ENCODE results near the gene AATK.
A peak's percentile ranks its signal among the peaks of the same experiment; 100 is the strongest.

The AATK gene

DNA sequence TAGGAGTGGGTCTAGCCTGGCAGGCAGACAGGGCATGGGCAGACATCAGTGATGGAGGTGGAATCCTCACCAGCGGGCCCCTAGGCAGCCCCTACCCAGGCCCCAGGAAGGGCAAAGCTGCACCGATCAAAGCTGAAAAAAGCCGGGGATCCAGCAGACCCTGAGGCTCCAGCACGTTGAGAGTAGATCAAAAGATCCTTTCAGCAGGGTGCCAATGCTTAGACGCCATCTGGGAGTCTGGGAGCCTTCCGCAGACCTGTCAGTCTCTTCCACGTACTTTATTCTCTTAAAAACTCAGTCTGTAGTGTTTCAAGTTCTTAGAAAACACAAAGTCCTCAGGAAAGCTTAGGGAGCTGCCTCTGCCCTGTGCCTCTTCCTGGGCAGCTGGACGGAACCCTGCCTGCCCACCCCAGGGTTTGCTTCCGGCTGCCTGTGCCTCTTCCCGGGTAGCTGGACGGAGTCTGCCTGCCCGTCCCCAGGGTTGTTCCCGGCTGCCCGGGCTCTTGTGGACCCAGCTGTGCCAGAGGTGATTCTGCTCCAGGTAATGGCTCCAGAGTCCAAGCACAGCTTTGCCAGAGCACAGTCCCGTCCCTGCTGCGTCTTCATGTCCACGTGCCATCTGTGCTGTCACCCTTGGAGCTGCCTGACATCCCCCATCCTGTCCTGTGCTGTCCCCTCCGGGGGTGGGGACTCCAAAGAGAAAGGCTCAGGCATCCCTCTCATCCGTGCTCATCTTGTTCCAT is 51.5 kb downstream of the AATK start:
- FAIRE-seq, result no peak
- DNase-seq (ENCODE audit: low spot score), result no peak

DNA sequence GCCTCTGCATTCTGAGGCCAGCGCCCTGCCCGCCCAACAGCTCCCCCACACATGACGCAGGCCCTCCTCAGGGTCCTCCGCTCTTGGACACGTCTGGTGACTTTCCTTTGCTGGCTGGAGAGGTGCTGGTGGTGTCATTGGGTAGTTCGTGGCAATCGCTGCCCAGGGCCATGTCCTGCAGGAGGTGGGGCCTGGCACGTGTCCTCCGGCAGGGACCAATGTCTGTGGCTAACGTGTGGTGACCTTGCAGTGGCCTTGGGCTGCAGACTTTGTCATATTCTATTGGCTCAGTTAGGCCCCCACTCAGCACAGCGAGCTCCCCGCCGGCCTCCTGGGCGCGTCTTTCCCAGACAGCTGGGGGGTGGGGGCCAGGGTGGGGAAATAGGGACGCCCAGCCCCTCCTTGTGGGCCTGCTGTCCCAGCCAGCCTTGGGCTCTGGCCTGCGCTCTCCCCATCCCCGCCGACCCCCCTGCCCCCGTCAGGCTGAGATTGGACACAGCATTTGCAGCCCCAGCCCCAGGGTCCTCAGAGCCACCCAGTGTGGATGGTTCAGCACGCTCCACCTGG is 52.8 kb downstream of the AATK start:
- DNase-seq (ENCODE audit: low spot score) (no peak), FAIRE-seq (no peak)

DNA sequence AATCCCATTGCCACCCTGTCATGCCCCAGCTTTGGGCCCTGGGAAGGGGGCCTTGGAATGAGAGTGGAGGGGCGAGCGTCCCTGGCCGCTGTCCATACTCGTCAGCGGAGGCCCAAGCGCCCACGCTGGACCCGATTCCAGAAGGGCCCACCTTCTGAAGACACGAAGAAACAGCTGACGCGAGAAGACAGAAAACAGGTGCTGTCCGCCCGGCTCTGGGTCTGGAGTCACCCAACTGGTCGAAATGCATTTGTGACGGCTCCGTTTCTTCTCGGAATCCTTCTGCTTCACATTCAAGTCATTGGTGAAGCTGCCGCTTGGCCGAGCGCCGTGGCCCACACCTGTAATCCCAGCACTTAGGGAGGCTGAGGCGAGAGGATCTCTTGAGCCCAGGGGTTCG is 53.6 kb downstream of the AATK start:
- DNase-seq (ENCODE audit: low spot score), result no peak
- no peak for FAIRE-seq

DNA sequence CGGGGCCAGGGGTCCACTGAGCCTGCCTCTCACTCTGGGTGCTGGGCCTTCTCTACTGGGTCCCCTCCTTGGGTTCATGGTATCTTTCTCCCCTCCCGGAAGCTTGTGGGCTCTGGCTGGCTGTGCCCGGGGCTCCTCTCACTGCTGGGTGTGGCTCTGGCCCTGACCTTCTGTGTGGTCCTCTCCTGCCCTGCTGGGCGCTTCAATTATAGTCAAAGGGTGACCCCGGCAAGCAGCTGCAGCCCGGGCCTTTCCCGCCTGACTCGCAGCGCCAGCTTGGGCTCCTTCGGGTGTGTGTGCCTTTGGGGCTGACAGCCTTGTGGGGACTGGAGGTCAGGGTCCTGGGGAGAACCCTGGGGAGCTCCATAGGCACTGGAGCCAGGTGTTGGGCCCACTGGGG is 55.0 kb downstream of the AATK start:
- no peak for DNase-seq (ENCODE audit: low spot score)
- no peak for FAIRE-seq

DNA sequence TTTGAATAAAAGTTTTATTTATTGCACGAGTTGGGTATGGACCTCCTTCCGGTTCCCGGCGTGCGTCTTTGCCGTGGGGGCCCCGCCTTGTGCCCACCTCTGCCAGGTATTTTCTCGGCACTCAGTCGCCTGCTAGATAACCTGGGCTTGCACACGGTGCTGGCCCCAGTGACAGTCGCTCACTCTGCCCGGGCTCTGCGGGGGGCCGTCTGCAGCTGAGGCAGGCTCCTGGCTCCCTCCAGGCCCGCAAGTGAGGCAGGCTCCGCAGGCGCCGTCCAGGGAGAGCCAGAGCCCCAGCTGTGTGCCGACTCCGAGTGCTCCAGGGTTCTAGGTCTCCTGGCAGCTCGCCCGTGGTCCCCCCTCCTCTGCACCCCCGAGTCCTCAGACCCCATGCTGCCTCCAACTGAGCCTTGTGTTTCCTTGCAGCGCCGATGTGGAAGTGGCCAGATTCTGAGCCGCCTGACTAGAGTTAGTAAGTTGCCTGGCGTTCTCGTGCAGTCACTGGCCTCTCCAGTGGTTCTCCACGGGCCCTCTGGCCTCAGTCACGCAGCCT is 55.5 kb downstream of the AATK start:
- DNase-seq (ENCODE audit: low spot score), result no peak
- no peak for FAIRE-seq

DNA sequence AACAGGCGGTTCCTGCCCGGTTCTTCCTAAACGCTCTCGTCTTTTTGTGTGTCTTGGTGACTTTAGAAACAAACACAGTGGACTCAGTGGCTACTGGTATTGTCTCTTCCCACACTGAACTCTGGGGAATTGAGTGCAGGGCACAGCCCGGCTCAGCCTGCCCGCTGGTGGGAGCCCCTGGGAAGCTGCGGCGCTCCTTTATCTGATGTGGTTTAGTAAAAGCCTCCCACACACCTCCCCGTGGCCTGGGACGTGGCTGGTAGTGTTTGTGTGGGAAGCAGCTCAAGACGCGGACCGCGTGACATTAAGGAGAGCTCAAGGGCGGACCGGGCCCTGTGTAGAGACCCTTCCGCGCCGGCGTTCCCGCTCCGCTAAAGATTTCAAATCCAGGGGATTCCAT is 56.1 kb downstream of the AATK start:
- no peak for FAIRE-seq

DNA sequence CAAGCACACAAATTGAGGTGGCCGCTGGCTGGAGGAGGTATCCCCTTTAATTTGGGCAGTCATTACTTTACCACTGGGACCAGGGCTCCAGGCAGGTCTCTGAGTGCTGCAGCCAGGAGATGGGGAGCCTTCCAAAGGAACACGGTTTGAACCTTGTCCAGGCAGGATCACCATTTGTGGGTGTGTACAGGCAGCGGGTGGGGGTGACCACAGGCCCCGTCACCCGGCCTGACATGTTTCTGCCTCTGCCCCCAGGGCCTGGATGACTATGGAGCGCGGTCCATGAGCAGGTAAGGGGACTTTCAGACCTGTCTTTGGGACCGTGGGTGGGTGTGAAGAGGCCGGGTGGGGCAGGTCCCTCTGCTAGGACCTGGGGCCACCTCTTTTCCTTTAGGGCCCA is 57.8 kb downstream of the AATK start:
- FAIRE-seq (no peak), DNase-seq (ENCODE audit: low spot score) (no peak)

More for the DNA sequence above, 56.1 kb downstream of the AATK start:
- no peak for DNase-seq (ENCODE audit: low spot score)

DNA sequence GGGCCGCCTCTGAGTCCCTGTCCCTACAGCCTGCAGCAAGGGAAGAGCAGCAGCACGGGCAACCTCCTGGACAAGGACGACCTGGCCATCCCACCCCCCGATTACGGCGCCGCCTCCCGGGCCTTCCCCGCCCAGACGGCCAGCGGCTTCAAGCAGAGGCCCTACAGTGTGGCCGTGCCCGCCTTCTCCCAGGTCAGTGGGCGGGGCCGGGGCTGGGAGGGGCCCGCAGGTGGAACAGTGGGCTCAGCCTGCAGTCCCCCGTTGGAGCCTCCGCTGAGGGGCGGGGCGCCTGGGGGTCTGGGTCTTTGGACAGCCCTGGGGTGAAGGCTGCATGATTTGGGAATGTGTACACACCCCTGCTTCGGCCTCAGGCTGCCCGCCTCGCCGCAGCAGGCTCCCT is 59.3 kb downstream of the AATK start:
- DNase-seq (ENCODE audit: low spot score), result no peak

DNA sequence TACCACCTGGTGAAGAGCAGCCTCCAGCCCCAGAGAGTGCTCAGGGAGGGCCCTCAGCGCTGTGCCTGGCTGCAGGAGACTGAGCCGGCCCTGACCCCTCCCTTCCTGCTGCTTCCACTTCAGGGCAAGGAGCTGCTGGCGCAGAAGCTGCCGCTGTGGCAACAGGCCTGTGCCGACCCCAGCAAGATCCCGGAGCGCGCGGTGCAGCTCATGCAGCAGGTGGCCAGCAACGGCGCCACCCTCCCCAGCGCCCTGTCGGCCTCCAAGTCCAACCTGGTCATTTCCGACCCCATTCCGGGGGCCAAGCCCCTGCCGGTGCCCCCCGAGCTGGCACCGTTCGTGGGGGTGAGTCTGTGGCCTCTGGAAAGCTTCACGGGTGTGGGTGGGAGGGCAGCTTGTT is 62.6 kb downstream of the AATK start:
- no peak for DNase-seq (ENCODE audit: low spot score)
- no peak for FAIRE-seq

More for the DNA sequence above, 59.3 kb downstream of the AATK start:
- FAIRE-seq, result no peak

DNA sequence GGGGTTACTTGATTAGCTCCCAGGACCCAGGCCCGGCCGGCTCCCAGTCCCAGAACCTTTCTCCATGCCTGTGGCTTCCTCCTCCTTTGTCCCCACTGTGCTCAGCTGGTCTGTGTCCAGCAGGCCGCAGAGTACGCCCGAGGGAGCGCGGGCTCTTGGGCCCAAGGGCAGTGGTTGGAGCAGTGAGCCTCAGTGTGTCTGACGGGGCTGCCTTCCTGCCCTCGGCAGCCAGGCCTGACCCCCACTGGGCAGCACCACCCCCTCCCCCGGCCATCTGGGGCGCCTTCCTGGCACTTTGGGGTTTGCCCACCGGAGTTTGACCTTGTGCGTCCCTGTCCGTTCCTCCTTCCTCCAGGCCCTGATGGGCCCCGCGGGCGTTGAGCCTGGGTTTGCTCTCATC is 63.2 kb downstream of the AATK start:
- no peak for DNase-seq (ENCODE audit: low spot score)
- FAIRE-seq, result no peak

DNA sequence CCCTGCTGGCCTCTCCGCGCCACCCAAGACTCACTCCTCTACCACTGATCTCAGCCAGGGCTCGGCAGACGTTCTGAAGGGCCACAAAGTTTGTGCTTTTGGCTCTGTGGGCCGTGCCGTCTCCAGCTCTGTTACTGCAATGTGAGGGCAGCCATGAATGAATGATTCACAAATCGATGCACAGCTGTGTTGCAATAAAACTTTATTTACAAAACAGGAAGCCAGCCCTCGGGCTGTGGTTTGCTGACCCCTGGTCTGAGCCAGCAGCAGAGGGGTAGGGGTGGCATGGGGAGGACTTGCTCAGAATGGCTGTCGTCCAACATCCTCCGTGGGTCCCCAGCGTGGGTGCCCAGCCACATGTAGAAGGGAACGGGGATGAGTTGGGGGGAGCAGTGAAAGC is 63.7 kb downstream of the AATK start:
- FAIRE-seq (no peak), DNase-seq (ENCODE audit: low spot score) (no peak)

DNA sequence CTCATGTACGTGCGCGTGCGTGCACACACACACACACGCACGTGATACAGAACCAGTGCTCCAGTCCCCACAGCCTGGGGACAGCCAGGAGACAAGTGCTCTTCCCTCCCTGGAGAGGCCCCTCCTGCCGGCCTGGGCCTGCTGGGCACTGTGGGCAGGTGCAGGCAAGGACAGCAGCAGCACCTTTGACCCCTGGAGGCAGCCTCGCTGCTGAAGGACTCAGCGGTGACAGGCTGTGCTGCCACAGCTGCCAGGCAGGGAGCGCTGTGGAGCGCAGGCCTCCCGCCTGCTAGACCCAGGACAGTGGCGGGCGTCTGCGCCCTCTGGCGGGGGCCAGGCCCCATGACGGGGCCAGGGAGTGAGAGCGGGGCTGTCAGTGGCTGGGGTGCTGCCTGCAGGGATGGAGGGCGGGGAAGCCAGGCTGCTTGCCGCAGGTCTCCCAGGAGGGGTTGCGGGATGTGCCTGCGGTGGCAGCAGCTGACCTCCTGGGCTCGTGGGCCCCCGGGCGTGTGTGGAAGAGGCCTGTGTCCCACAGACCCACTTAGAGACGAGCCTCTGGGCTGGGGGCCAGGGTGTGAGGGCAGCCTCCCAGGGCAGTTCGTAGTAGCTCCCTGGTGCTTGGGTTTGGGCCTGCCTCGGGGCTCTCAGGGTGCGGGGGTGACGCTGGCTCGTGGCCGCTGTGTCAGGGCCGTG is 64.3 kb downstream of the AATK start:
- DNase-seq (ENCODE audit: low spot score), result peak; percentile 82
- FAIRE-seq, result peak; percentile 40

DNA sequence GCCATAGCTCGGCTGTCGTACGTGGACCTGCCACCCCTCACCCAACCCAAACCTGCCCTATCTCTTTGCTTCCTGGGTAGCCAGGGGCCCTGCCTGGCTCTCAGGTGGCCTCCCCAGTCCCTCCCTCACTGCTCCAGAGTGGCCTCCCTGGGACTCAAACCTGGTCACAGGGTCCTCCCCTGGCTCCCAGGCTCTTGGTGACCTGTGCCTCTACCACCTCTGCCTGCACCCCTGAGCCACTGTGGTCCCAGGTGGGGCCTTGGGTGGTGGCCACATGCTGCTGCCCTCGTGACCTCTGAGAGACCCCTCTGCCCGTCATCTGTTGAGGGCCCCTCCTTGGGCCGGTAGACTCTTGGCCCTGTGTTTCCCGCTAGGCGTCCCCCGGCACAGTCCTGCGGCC is 65.4 kb downstream of the AATK start:
- no peak for FAIRE-seq
- no peak for DNase-seq (ENCODE audit: low spot score)

DNA sequence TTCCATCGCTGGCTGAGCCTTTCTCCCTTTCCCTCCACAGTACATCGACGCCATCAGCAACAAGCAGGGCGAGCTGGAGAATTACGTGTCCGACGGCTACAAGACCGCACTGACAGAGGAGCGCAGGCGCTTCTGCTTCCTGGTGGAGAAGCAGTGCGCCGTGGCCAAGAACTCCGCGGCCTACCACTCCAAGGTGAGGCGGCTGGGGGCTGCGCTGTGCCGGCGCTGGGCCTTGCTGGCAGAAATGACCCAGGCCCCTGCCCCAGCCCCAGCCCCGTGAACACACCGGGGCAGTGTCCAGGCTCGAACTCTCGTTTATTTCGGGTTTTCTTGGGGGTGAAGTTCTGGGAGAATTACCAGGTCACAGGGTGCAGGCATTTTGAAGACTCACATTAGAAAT is 66.1 kb downstream of the AATK start:
- FAIRE-seq, result no peak
- DNase-seq (ENCODE audit: low spot score), result no peak

DNA sequence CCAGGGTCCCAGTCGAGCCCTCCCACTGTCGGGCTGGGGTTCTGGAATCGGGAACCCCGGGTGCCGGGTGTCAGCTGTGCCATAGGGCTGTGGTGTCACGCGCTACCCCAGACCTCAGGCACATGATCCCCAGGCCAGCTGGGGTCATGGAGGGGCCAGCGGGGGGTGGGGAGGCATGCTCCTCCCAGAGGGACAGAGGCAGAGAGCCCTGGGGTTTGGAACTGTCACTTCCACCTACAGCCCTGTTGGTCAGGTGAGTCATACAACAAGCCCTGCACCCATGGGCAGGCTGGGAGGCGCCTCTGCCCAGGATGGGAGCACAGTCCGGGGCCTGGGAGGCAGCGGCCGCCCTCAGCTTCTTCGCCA is 68.1 kb downstream of the AATK start:
- DNase-seq (ENCODE audit: low spot score) (peak; percentile 94), FAIRE-seq (peak; percentile 82)

DNA sequence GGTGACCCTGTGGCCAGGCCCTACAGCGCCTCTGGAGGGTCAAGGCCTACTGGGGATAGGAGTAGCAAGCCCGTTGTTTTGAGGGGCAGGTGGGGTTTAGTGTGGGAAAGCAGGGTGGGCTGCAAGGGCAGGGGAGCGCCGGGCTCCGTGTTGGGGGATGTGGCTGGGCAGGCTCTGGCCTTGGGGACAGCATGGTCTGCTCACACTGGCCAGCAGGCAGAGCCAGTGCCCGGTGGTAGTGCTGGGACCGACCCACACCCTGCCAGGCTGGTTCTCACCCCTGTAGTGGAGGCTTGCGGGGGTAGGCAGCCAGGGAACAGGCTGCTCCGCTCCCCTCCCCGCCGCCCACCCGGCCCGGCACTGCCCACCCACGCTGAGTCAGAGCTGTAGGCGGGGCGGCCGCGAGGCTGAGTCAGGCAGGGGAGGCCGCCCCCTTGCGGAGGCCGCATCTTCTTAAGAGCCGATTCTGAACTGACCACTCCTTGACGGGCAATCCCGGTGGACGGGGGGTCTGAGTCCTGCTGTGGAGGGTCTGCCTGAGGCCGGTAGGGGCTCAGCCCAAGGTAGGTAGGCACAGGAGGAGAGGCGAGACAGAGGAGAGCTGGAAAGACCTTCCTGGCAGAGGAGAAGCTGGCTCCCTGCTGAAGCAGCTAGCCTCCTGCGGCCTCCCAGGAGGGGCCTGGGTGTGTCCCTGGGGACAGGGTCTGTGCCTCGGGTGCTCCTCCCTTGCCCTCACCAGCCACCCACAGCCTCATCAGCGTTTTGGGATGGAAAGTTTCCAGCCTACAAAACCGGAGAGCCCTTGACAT is 68.7 kb downstream of the AATK start:
- FAIRE-seq (no peak), DNase-seq (ENCODE audit: low spot score) (peak; percentile 82)

DNA sequence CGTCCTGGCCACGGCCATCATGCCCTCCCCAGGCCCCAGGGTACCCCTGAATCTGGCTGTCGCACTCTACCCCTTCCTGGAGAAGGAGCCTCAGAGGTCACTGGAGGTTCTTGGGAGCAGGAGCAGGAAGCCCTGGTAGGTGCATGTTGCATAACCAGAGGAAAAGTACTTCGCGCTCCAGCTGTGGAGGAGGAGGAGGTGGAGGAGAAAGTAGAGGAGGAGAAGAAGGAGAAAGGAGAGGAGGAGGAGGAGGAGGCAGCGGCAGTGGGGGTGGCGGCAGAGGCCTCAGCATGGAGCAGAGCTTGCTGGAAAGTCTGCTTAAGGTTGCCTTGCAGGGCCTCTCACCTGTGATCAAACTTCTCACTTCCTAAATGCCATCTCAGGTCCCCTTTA is 69.3 kb downstream of the AATK start:
- FAIRE-seq (no peak), DNase-seq (ENCODE audit: low spot score) (peak; percentile 45)

DNA sequence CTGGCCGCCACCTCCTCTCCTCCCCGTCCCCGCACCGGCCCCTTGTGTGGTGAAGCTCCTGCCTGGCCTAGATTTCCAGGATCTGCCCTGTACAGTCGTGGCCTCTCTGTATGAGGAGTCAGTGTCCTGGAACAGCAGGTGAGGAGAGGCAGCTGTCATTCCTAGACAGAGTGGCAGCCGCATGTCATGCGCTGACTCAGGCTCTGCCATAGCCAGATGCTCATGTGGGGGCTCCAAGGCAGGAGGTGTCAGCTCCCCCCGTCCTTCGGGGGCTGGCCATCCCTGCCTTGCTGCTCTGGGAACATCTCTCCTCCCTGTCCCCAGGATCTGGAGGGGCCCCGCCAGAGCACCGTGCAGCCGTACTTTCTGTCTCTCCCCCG is 70.6 kb downstream of the AATK start:
- DNase-seq (ENCODE audit: low spot score) (no peak), FAIRE-seq (no peak)

DNA sequence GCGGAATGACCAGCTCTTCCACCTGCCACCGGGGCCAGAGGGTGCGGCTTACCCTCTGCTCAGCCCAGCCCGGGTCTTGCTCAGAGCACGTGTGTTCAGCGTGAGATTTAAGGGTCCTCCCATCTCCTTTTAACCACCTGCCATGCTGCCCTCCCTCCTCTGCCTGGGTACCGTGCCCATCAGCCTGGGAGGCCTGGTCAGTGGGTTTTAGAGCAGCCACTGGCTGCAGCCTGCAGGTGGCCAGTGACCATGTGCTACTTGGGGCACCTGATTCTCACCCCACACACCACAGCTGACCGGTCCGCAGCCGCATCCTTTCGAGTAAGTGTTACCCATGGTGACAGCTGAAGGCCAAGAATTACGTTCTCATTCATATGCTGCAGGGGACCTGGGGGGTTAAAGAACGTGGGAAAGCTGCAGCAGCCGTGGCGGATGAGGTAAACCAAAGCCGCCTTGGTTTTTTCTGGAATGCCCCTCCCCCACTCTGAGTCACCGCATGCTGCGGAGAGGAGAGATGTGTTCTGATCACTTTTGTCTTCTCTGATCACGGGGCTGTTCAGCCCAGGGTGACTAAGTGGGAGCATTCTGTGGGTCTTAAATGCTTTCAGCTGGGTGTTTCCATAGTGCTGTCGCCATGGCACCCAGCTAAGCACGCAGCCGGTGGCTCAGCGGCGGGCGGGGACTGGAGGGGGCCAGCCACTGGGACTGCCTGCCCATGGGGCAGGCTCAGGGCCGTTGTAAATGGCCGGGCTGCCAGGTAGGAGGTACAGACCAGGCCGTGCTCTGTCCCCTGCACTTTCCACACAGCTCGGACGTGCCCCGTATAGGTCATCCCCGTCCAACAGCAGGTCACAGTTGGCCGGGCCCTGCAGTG is 71.3 kb downstream of the AATK start:
- FAIRE-seq (peak; percentile 97), DNase-seq (ENCODE audit: low spot score) (peak; percentile 100)

DNA sequence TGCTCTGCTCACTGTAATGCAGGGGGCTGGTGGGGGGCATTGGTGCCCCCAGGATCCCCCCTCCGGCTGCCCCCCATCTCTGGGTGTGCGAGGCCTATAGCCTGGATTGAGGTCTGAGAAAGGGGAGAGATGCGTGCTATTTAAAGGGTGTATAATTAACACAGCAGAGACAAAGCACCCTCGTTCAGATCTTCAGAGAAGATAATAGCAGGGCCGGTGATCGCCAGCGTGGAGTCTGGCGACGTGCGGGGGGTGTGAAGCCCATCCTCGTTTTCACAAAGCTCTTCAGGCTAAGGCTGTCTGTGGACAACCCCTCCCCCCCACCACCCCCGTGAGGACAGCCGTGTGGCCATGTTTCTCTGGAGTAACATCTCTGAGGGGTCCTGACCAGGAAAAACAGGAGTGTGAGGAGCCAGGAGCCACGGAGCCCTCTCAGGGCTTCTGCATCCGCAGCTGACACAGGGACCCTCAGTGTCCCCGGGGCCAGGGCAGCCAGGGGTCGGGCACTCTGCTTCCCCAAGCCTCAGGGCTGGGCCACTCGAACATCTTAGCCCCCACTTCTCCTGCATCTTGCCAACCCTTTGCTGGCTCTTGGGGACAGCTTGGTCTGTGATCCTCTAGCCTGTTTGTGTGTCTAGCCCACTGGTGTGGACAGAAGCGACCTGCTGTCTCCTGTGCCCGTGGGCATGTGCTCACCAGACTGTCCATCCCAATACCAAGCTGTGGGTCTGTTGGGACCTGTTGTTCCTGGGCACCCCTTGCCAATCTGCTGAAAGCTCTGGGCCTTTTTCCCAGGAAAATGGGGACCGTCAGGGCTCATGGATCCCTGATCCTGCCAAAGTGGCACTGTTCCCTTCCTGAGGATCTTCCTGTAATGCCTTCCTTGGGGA is 72.2 kb downstream of the AATK start:
- FAIRE-seq (no peak), DNase-seq (ENCODE audit: low spot score) (no peak)

Measured in RCC 7860 (cell line).